GM19351 (cell line): Measurements from ENCODE around the gene KCNG2.
"Not testable (repeated sequence)": the region's sequence is repeated elsewhere in the genome, so short reads cannot be mapped to it uniquely, and the experiment has no call there.

Source experiments
- ATAC-seq: cut with Tn5 transposase; IDR thresholded peaks from one replicate; pipeline ENCODE4 v1.9.1; 2021; ENCODE audit warnings: mild to moderate bottlenecking, moderate library complexity; ENCODE audit not compliant: unreplicated experiment

KCNG2 gene

GRCh38 chr18:79849328-79850207 lies 51.8 kb downstream of the KCNG2 start:
- no peak for ATAC-seq

GRCh38 chr18:79850731-79851130 lies 53.0 kb downstream of the KCNG2 start:
- no peak for ATAC-seq

- no peak for ATAC-seq
Observed at GRCh38 chr18:79851489-79851888, 53.8 kb downstream of the KCNG2 start.

DNA sequence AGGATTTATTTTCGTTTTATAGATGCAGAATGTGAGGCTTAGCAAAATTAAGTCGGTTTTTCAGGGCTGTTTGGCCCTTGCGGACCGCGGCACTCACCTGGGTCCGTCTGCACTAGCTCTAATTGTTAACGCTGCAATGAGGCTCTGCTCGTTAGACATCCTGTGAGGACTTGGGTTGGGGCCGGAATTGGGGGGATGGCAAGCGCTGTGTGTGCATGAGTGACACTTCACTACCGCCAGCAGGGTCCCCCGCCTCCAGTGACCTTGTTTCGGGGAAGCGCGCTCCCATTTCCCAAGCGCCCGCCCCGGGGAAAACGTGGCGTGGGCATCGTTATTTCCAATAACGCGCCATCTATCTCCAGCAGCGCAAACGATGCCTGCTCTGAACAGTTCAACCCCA lies 54.2 kb downstream of the KCNG2 start:
- no peak for ATAC-seq

DNA sequence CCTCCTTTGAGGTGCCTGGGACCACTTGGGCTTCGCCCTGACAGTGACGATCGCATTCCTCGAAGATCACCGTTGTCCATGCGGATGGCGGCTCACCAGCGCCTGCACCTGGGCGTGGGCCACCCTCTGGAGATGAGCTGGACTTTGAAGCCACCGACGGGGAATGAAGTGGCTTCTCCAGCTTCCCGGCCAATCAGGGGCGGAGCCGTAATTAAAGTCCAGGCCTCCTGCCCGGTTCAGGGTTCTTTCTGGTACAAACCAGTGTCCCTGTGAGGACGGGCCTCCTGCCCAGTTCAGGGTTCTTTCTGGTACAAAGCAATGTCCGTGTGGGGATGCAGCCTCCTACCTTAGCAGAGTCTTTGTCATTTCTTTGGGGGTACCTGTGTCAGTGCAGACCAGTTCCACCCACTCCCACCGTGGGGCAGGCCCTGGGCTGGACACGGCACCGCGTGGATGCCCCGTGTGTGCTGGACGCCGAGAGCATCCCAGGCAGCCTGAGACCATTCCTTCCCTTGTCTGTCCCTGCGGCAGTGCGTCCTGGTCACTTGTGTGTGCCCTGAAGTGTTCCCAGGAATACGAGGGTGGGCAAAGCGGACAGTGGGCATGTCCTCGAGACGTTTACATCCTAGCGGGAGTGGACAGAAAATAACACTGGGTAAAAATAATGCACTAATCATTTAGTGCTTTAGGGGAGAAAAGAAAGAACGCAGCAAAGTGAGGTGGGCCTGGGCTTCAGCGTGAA lies 55.0 kb downstream of the KCNG2 start:
- no peak for ATAC-seq

DNA sequence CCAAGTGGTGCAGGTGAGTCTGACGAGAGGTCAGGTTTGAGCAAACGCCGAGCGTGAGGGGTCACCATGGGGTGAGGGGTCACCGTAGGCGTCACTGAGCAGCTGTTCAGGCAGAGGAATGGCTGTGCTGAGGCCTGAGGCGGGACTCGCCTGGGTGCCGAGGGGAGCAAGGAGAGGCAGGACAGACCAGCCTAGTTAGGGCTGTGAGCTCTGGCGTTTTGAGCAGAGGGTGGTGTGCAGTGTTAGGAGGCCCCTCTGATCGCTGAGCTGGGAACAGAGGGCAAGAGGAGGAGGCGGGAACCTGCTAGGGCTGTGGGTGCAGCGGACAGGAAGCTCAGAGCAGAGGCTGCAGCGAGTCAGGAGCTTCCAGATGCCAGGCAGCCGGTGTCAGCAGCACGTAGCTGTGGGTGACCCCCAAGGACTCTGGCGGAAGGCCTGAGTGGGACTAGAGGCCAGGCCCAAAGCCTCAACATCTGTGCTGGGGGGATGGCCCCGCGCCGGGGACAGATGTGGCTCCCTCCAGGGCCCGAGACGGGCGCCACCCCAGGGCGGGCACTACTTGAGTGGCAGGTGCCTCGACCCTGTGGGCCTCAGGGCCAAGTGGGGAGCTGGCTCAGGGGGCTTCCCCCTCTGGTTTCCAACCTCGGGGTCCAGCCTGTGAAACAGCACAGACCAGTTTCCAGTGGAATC lies 55.7 kb downstream of the KCNG2 start:
- no peak for ATAC-seq

DNA sequence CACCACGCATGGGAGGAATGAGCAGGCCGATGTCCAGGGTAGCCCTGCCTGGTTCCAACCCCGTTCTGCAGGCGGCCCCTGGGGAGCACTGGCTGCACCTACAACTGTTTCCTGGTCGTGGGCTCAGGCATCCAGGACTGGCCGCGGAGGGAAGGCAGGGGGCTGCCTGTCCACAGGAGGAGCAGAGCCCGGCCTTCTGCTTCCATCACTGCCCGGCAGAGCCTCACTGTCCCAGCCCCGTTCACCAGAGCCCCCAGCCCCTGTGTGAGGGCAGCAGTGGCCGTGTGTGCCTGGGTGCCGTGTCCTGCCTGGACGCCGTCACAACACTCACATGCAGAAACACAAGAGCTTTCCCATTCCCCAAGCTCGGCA lies 56.2 kb downstream of the KCNG2 start:
- no peak for ATAC-seq

- peak; percentile 80 for ATAC-seq
Observed at GRCh38 chr18:79855147-79855933, 57.6 kb downstream of the KCNG2 start.

DNA sequence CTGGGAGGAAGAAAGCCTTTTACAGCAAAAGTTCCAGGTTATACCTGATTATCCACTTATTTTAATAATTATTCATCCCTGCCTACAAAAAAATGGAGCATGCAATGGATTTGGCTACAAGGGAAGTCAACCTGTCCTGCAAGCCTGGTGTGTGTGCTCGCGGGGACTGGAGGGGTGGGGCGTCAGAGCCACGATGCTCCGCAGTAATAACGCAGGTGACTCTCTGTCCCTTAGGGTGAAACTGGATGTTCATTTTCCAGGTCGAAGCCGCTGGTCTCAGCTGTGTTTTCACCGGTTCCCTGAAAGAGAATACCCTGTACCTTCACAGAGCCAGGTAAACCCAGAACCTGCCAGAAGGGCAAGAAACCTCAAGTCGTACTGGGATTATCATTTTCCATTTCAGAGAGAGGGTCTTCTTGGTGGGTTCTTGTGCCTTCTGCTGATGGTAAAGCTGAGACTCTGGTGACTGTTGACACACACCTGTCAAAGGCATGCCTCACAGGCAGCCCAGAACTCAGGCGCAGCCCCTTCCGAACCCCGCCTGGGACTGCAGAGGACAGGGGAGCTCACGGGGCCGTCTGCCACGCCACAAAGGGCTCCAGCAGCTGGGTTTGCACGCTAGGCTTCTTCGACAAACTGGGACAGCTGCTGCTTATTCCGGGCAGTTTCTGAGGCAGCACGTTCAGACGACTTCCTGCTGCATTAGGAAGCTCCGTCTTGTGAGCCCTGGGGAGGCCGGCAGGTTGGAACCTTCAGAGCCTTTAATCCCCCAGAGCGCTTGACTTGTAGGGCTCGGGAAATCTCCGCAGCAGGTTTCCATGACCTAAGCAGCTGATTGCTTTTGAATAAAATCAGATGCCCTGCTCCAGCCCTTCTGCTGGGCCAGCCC lies 58.6 kb downstream of the KCNG2 start:
- peak; percentile 62 for ATAC-seq

DNA sequence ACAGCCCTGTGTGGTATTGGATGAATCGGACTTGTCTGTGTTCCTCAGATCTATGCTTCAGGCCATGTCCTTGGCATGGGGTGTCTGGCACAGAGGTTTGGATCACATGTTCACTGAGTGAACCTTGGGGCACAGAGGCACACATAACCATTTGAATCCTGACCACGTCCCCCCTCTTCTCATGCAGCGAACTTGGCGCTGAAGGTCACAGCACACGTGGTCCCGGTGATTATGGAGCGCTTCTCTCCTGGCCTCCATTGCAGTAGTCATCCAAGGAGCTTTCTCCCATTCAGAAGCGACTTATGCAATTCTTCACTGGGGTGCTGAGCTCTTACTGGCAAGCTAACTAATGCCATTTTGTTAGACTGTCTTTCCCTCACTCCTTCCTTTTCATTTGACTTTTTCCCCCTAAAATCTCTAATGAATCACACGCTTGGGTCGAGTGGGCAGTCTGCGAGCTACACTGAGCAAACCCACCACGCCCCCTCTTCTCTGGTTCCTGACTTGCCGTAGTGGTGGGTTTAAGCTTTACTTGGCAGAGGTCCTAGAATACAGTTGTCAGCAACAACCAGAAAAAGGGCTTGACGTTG lies 59.4 kb downstream of the KCNG2 start:
- no peak for ATAC-seq

DNA sequence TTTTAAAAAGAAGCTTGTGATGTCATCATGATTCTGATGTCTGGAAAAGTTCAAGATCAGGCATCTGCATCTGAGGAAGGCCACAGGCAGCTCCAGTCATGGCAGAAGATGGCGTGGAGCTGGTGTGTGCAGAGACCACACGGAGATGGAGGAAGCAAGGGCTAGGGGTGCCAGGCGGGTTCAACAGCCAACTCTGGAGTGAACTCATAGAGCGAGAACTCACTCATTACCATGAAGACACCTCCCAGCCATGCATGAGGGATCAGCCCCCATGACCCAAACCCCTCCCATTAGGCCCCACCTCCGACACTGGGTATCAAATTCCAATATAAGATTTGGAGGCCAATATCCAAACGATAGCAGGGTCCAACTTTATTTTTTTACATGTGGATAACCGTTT lies 61.6 kb downstream of the KCNG2 start:
- ATAC-seq: no peak

DNA sequence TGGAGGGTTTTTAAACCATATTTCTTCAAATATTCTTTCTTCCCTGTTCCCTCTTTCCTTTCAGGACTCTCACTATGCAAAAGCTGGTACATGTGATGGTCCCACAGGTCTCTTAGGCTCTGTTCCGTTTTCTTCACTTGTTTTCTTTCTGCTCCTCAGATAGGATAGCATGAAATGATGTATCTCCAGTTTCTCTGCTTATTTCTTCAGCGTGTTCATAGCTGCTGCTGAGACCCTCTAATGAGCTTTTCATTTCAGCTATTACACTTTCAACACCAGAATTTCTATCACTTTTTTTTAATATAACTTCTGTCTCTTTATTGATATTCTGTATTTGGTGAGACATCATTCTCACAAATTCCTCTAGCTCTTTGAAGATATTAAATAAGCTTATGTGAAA lies 63.9 kb downstream of the KCNG2 start:
- ATAC-seq: no peak

GRCh38 chr18:79862562-79862961 lies 64.8 kb downstream of the KCNG2 start:
- no peak for ATAC-seq

GRCh38 chr18:79863161-79864005 lies 65.6 kb downstream of the KCNG2 start:
- ATAC-seq: no peak

- no peak for ATAC-seq
Observed at GRCh38 chr18:79864006-79864725, 66.4 kb downstream of the KCNG2 start.

DNA sequence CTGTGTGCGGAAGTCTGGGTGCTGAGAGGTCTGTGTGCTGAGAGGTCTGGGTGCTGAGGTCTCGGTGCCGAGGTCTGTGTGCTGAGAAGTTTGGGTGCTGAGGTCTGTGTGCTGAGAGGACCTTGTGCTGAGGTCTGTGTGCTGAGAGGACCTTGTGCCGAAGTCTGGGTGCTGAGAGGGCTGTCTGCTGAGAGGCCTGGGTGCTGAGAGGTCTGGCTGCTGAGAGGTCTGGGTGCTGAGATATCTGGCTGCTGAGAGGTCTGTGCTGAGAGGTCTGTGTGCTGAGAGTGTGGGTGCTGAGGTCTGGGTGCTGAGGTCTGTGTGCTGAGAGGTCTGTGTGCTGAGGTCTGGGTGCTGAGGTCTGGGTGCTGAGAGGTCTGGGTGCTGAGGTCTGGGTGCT lies 67.2 kb downstream of the KCNG2 start:
- ATAC-seq: not testable (repeated sequence)

DNA sequence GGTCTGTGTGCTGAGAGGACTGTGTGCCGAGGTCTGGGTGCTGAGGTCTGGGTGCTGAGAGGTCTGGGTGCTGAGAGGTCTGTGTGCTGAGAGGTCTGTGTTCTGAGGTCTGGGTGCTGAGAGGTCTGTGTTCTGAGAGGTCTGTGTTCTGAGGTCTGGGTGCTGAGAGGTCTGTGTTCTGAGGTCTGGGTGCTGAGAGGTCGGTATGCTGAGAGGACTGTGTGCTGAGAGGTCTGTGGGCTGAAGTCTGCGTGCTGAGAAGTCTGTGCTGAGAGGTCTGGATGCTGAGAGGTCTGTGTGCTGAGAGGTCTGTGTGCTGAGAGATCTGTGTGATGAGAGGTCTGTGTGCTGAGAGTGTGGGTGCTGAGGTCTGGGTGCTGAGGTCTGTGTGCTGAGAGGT lies 68.2 kb downstream of the KCNG2 start:
- not testable (repeated sequence) for ATAC-seq
